Duodenal mucosa (tissue), 2 donors: ENCODE measurements around the gene CCBE1.

Experiments
- H3K27ac ChIP-seq: one replicate; pipeline ENCODE4 v1.7.0; 2013; ENCODE audit warnings: low read depth, low read length
- H3K27me3 ChIP-seq, 2 donors: one replicate each; pipeline ENCODE4 v1.7.0; 2013; ENCODE audit warnings: low read length in 2 of 2, control low read depth in 1 of 2; ENCODE audit not compliant: insufficient read depth in 2 of 2, control insufficient read depth in 1 of 2
- H3K36me3 ChIP-seq, 2 donors: one replicate each; pipeline ENCODE4 v1.7.0; 2013; ENCODE audit warnings: low read length in 2 of 2, control low read depth in 1 of 2; ENCODE audit not compliant: insufficient read depth in 2 of 2, control insufficient read depth in 1 of 2
- H3K4me1 ChIP-seq, 2 donors: one replicate each; pipeline ENCODE4 v1.7.0; 2013; ENCODE audit warnings: low read length in 2 of 2, control low read depth in 1 of 2; ENCODE audit not compliant: insufficient read depth in 2 of 2, control insufficient read depth in 1 of 2
- H3K4me3 ChIP-seq, 2 donors: one replicate each; pipeline ENCODE4 v1.7.0; 2013; ENCODE audit warnings: low read length in 2 of 2, low read depth in 1 of 2
- H3K9ac ChIP-seq, 2 donors: one replicate each; pipeline ENCODE4 v1.7.0; 2013; ENCODE audit warnings: low read length in 2 of 2, low read depth in 1 of 2
- H3K9me3 ChIP-seq, 2 donors: one replicate each; pipeline ENCODE4 v1.7.0; 2013; ENCODE audit warnings: low read length in 2 of 2, control low read depth in 1 of 2; ENCODE audit not compliant: control insufficient read depth in 1 of 2

Gene CCBE1

GRCh38 chr18:59498506-59499086, 198.6 kb downstream of the CCBE1 start:
- no peak overlapping the region for H3K27ac ChIP-seq
- H3K9ac ChIP-seq: no peak overlapping the region
- H3K27me3 ChIP-seq: no peaks in the 10 kb centered on the region
- H3K9me3 ChIP-seq: no peaks in the 10 kb centered on the region
- H3K4me1 ChIP-seq: no peaks in the 10 kb centered on the region
- H3K36me3 ChIP-seq: no peaks in the 10 kb centered on the region
- H3K4me3 ChIP-seq: no peak overlapping the region

- Histone ChIP-seq H3K27ac (no peak overlapping the region), H3K9ac (no peak overlapping the region), H3K4me3 (no peak overlapping the region), H3K36me3 (no peaks in the 10 kb centered on the region), H3K4me1 (no peaks in the 10 kb centered on the region), H3K27me3 (no peaks in the 10 kb centered on the region), H3K9me3 (no peaks in the 10 kb centered on the region)
Measured at GRCh38 chr18:59492756-59493421, 204.3 kb downstream of the CCBE1 start.

DNA sequence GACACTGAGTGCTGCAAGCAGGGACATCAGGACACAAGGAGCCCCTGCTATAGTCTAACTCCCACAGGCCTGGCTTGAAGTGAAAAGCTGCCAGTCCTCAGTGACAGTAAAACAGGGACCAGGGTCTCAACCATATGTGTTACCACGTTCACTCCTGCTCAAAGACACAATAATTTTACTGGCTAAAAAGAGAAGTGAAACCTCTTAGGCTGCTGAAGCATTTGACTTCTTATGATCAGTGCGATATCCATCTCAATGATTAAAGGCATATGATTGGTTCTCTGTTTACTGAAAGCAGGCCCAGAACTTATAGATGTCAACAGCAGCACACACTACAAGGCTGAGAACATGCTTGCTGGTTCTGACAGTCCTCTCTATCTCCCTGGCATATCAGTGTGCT, 208.3 kb downstream of the CCBE1 start:
- Histone ChIP-seq H3K4me1 (no peaks in the 10 kb centered on the region), H3K9ac (no peak overlapping the region), H3K27me3 (no peaks in the 10 kb centered on the region), H3K27ac (no peak overlapping the region), H3K36me3 (no peaks in the 10 kb centered on the region), H3K4me3 (no peak overlapping the region), H3K9me3 (no peaks in the 10 kb centered on the region)

DNA sequence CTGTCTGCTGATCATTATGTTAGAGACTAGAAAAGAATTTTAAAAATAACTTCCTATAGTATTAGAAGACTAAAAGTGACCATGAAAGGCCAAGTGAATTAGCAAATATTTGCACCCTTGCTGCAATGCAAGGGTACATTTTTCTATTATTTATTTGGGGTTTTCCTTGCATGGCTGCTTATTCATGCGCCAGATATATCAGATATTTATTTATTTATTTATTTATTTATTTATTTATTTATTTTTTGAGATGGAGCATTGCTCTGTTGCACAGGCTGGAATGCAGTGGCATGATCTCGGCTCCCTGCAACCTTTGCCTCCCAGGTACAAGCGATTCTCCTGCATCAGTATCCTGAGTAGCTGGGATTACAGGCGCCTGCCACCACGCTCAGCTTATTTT, 211.8 kb downstream of the CCBE1 start:
- H3K4me3 ChIP-seq: no peak overlapping the region
- H3K27me3 ChIP-seq: no peaks in the 10 kb centered on the region
- no peaks in the 10 kb centered on the region for H3K9me3 ChIP-seq
- H3K27ac ChIP-seq: no peak overlapping the region
- H3K36me3 ChIP-seq: no peaks in the 10 kb centered on the region
- H3K4me1 ChIP-seq: no peaks in the 10 kb centered on the region
- no peak overlapping the region for H3K9ac ChIP-seq

GRCh38 chr18:59484561-59485328, 212.5 kb downstream of the CCBE1 start:
- Histone ChIP-seq H3K27ac (no peak overlapping the region), H3K4me1 (no peaks in the 10 kb centered on the region), H3K4me3 (no peak overlapping the region), H3K27me3 (no peaks in the 10 kb centered on the region), H3K36me3 (no peaks in the 10 kb centered on the region), H3K9ac (no peak overlapping the region), H3K9me3 (no peaks in the 10 kb centered on the region)

DNA sequence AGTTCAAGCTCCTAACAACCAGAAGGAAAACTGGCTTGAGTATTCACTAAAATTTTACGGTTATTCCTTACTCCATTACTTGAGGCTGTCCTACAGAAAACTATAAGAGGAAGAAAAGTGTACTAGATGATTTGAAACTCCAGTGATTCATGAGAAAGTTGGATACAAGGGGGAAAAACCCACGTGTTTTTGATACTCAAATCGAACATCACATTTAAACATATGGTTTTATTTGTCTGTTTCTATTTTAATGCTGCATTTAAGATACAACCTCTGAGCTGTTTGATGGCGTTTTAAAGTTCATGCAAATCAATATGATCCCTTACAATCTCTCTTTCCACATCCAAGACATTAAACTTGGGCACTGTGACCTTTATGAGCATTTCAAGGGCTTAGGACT, 213.1 kb downstream of the CCBE1 start:
- Histone ChIP-seq H3K9ac (no peak overlapping the region), H3K27ac (no peak overlapping the region), H3K4me1 (no peaks in the 10 kb centered on the region), H3K9me3 (no peaks in the 10 kb centered on the region), H3K4me3 (no peak overlapping the region), H3K36me3 (no peaks in the 10 kb centered on the region), H3K27me3 (no peaks in the 10 kb centered on the region)

DNA sequence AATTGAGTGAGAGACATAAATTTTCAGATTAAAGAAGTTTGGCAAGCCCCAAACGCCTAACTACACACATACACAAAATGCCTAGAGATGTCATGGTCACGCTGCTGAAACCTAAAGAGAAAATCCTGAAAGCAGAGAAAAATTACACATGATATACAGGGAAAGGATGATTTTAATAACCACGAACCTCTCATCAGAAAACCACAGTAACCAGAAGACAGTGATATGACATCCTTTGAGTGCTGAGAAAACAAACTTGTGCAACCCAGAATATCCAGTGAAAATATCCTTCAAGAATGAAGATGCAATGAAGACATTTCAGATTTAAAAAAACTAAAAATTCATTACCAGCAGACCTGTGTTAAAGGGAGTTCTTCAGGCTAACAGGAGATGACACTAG, 215.8 kb downstream of the CCBE1 start:
- no peaks in the 10 kb centered on the region for H3K27me3 ChIP-seq
- no peak overlapping the region for H3K27ac ChIP-seq
- no peaks in the 10 kb centered on the region for H3K9me3 ChIP-seq
- H3K9ac ChIP-seq: no peak overlapping the region
- no peak overlapping the region for H3K4me3 ChIP-seq
- H3K36me3 ChIP-seq: no peaks in the 10 kb centered on the region
- H3K4me1 ChIP-seq: no peaks in the 10 kb centered on the region

DNA sequence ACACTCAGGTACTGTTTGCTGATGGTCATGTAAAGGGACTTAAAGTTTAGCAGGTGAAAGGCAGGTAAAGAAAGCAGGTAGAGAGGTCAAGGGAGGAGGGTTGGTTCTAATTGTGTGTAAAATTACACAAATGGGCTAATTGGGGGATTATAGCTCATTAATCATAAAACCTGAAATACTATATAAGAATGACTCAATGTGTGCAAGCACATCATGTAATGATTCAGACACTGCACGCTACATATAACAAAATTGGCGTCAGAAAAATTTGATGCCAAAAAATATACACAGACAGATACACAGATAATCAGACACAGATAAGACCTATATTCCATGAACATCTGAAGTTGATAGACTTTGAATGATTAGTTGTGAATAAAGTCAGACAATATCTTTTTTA, 217.4 kb downstream of the CCBE1 start:
- Histone ChIP-seq H3K9me3 (no peaks in the 10 kb centered on the region), H3K9ac (no peak overlapping the region), H3K4me3 (no peak overlapping the region), H3K36me3 (no peaks in the 10 kb centered on the region), H3K27ac (no peak overlapping the region), H3K4me1 (no peaks in the 10 kb centered on the region), H3K27me3 (no peaks in the 10 kb centered on the region)

DNA sequence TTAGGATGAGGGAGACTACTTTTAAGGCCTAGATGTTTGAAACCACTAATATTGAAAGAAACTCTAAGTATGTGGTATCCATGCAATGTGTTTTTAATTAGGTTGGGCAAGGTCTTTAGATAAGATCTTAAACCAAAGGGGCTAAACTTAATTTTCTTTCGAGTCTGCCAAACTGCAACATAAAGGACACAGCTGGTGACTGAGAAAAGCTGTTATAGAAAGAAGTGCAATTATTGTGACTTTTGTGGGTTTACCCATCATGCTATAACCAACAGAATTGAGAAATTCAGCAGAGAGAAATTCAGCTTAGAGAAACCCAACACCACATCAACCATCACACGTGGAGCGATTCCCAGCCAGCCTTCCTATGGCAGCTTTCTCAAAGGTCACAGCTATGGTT, 218.6 kb downstream of the CCBE1 start:
- Histone ChIP-seq H3K9me3 (no peaks in the 10 kb centered on the region), H3K4me1 (no peaks in the 10 kb centered on the region), H3K4me3 (no peak overlapping the region), H3K27ac (no peak overlapping the region), H3K9ac (no peak overlapping the region), H3K36me3 (no peaks in the 10 kb centered on the region), H3K27me3 (no peaks in the 10 kb centered on the region)

GRCh38 chr18:59477849-59478248, 219.4 kb downstream of the CCBE1 start:
- no peaks in the 10 kb centered on the region for H3K36me3 ChIP-seq
- no peak overlapping the region for H3K4me3 ChIP-seq
- H3K9me3 ChIP-seq: no peaks in the 10 kb centered on the region
- H3K4me1 ChIP-seq: no peaks in the 10 kb centered on the region
- H3K27me3 ChIP-seq: no peaks in the 10 kb centered on the region
- no peak overlapping the region for H3K9ac ChIP-seq
- no peak overlapping the region for H3K27ac ChIP-seq
